Body of pancreas (tissue), 4 donors: ENCODE measurements around the gene RECQL5.

Experiments
- CTCF ChIP-seq, 7 experiments: fragments of 450-650 bp in 4 of 7; fragments of 200-600 bp in 3 of 7; sonication (generic) in 3 of 7; IDR thresholded peaks; one replicate each; pipeline ENCODE4 v1.5.1; 2016 to 2019; ENCODE audit warnings: antibody characterized with exemption in 7 of 7
- POLR2A ChIP-seq, 3 donors: fragments of 450-650 bp; IDR thresholded peaks; one replicate each; pipeline ENCODE4 v1.6.1; 2016; ENCODE audit warnings: antibody characterized with exemption in 3 of 3, mild to moderate bottlenecking in 2 of 3

GRCh38 chr17:75626496-75627038 is 40.4 kb downstream of the RECQL5 start:
- no peak for TF ChIP-seq CTCF (IDR thresholded peaks at IDR 0.05)
- TF ChIP-seq POLR2A (IDR thresholded peaks at IDR 0.05) = no peak
